Nephron (organoid): ENCODE data around the gene ATP4A.

Source experiments
- H3K27ac Mint-ChIP-seq, 3 experiments: 2 replicates each; pipeline ENCODE4 v1.8.0; 2020; ENCODE audit warnings: mixed read lengths in 3 of 3, mild to moderate bottlenecking in 2 of 3, moderate library complexity in 1 of 3
- H3K27me3 Mint-ChIP-seq: 2 replicates; pipeline ENCODE4 v1.8.0; 2021; ENCODE audit warnings: low read depth, mild to moderate bottlenecking, moderate library complexity, mixed read lengths
- H3K36me3 Mint-ChIP-seq: 2 replicates; pipeline ENCODE4 v1.8.0; 2020; ENCODE audit warnings: low read depth, mixed read lengths
- H3K4me1 Mint-ChIP-seq: 2 replicates; pipeline ENCODE4 v1.8.0; 2020; ENCODE audit warnings: mixed read lengths
- H3K4me3 Mint-ChIP-seq, 3 experiments: 2 replicates each; pipeline ENCODE4 v1.8.0; 2020; ENCODE audit warnings: mild to moderate bottlenecking in 3 of 3, mixed read lengths in 3 of 3, moderate library complexity in 2 of 3
- H3K9me3 Mint-ChIP-seq: 2 replicates; pipeline ENCODE4 v1.8.0; 2020; ENCODE audit warnings: mixed read lengths
- CTCF ChIP-seq, 3 experiments: fragments of 200-600 bp; sonication (generic); IDR thresholded peaks; one replicate each; pipeline ENCODE4 v1.5.0; 2021; ENCODE audit warnings: antibody characterized with exemption in 3 of 3; ENCODE audit not compliant: unreplicated experiment in 3 of 3

Gene ATP4A

GRCh38 chr19:35529241-35530218 is 33.9 kb downstream of the ATP4A start:
- Mint-ChIP-seq H3K9me3 (no peaks in the 10 kb centered on the region), H3K36me3 (no peaks in the 10 kb centered on the region), H3K4me3 (no peak overlapping the region), H3K27me3 (peaks cover 21% of the 10 kb centered on the region), H3K4me1 (no peaks in the 10 kb centered on the region), H3K27ac (no peak overlapping the region)
- TF ChIP-seq CTCF (IDR thresholded peaks at IDR 0.05; ENCODE audit: unreplicated experiment in 3 of 3) = no peak

- Mint-ChIP-seq H3K4me3 (no peak within 1 kb of the TSS), H3K4me1 (no peaks in the 10 kb centered on the region), H3K36me3 (no peaks in the 10 kb centered on the region), H3K27ac (no peak within 1 kb of the TSS), H3K27me3 (peaks cover 23% of the 10 kb centered on the region), H3K9me3 (no peaks in the 10 kb centered on the region)
- TF ChIP-seq CTCF (IDR thresholded peaks at IDR 0.05; ENCODE audit: unreplicated experiment in 3 of 3) = no peak
Observed at GRCh38 chr19:35528218-35529038, 35.0 kb downstream of the ATP4A start, which contains the start of gene SBSN. SBSN (minus strand) TSS chr19:35528311; CDS start chr19:35528281, 30 bp downstream.

GRCh38 chr19:35525873-35526272 is 37.6 kb downstream of the ATP4A start:
- no peak overlapping the region for H3K4me3 Mint-ChIP-seq
- no peaks in the 10 kb centered on the region for H3K36me3 Mint-ChIP-seq
- H3K27me3 Mint-ChIP-seq = peaks cover 29% of the 10 kb centered on the region
- H3K9me3 Mint-ChIP-seq = no peaks in the 10 kb centered on the region
- no peak for TF ChIP-seq CTCF (IDR thresholded peaks at IDR 0.05; ENCODE audit: unreplicated experiment in 3 of 3)
- H3K27ac Mint-ChIP-seq = no peak overlapping the region
- no peaks in the 10 kb centered on the region for H3K4me1 Mint-ChIP-seq

GRCh38 chr19:35524181-35524837 is 39.1 kb downstream of the ATP4A start:
- no peaks in the 10 kb centered on the region for H3K4me1 Mint-ChIP-seq
- no peaks in the 10 kb centered on the region for H3K36me3 Mint-ChIP-seq
- no peaks in the 10 kb centered on the region for H3K9me3 Mint-ChIP-seq
- no peak for TF ChIP-seq CTCF (IDR thresholded peaks at IDR 0.05; ENCODE audit: unreplicated experiment in 3 of 3)
- H3K4me3 Mint-ChIP-seq = no peak overlapping the region
- H3K27ac Mint-ChIP-seq = no peak overlapping the region
- H3K27me3 Mint-ChIP-seq = peaks cover 37% of the 10 kb centered on the region

GRCh38 chr19:35522745-35523327 is 40.6 kb downstream of the ATP4A start:
- H3K4me1 Mint-ChIP-seq = no peaks in the 10 kb centered on the region
- H3K36me3 Mint-ChIP-seq = no peaks in the 10 kb centered on the region
- H3K27ac Mint-ChIP-seq = no peak overlapping the region
- H3K9me3 Mint-ChIP-seq = no peaks in the 10 kb centered on the region
- no peak for TF ChIP-seq CTCF (IDR thresholded peaks at IDR 0.05; ENCODE audit: unreplicated experiment in 3 of 3)
- peaks cover 38% of the 10 kb centered on the region for H3K27me3 Mint-ChIP-seq
- H3K4me3 Mint-ChIP-seq = no peak overlapping the region
